Fibroblast of the conjunctiva (primary cell): ENCODE results near the gene SVIL.
A peak's percentile ranks its signal among the peaks of the same experiment; 100 is the strongest.

Experiments used
- DNase-seq: peaks from one replicate; pipeline ENCODE4 v3.0.0-alpha.2; 2010; ENCODE audit warnings: low read depth

The SVIL gene

GRCh38 chr10:29634764-29635625 lies at the start of gene SVIL:
TSS of gene SVIL (minus strand) at chr10:29634971. CDS start at chr10:29555058, 79,913 bp downstream.
- DNase-seq, result peak; percentile 71

GRCh38 chr10:29681676-29682448 lies 47.1 kb upstream of the SVIL start:
- no peak for DNase-seq

- no peak for DNase-seq
These were observed 45.3 kb upstream of the SVIL start for GRCh38 chr10:29680091-29680490.

- DNase-seq, result no peak
These were observed 42.0 kb upstream of the SVIL start for GRCh38 chr10:29676732-29677131.

- DNase-seq, result no peak
These were observed 41.2 kb upstream of the SVIL start for GRCh38 chr10:29675984-29676383.

GRCh38 chr10:29671968-29672367 lies 37.2 kb upstream of the SVIL start:
- no peak for DNase-seq

GRCh38 chr10:29671228-29671780 lies 36.5 kb upstream of the SVIL start:
- no peak for DNase-seq

GRCh38 chr10:29670761-29671160 lies 36.0 kb upstream of the SVIL start:
- DNase-seq, result no peak

- DNase-seq, result no peak
These were observed 34.4 kb upstream of the SVIL start for GRCh38 chr10:29669149-29669548.

- no peak for DNase-seq
These were observed 33.9 kb upstream of the SVIL start for GRCh38 chr10:29668628-29669027.

GRCh38 chr10:29667191-29667590 lies 32.4 kb upstream of the SVIL start:
- no peak for DNase-seq

- DNase-seq, result no peak
These were observed 31.4 kb upstream of the SVIL start for GRCh38 chr10:29666201-29666600.

- DNase-seq, result no peak
These were observed 28.9 kb upstream of the SVIL start for GRCh38 chr10:29663718-29664117.

GRCh38 chr10:29658984-29659965 lies 24.5 kb upstream of the SVIL start:
- DNase-seq, result peak; percentile 96

- DNase-seq, result no peak
These were observed 23.0 kb upstream of the SVIL start for GRCh38 chr10:29657719-29658274.

GRCh38 chr10:29656451-29656992 lies 21.8 kb upstream of the SVIL start:
- no peak for DNase-seq

GRCh38 chr10:29652192-29652591 lies 17.4 kb upstream of the SVIL start:
- DNase-seq, result no peak

- DNase-seq, result no peak
These were observed 17.0 kb upstream of the SVIL start for GRCh38 chr10:29651767-29652166.

GRCh38 chr10:29650552-29650944 lies 15.8 kb upstream of the SVIL start:
- no peak for DNase-seq

GRCh38 chr10:29649561-29650551 lies 15.1 kb upstream of the SVIL start:
- peak; percentile 80 for DNase-seq
